ENCODE measurements around the gene PRSS16. TPM values are rescaled to one million over a fixed set of nuclear protein-coding genes. Genes with fewer than 3 reads are reported as not detected.

The PRSS16 gene
- total and polyA plus RNA-seq, 7 donors = 13.3 to 28.7 (median 27.0) TPM; not detected in 4

DNA sequence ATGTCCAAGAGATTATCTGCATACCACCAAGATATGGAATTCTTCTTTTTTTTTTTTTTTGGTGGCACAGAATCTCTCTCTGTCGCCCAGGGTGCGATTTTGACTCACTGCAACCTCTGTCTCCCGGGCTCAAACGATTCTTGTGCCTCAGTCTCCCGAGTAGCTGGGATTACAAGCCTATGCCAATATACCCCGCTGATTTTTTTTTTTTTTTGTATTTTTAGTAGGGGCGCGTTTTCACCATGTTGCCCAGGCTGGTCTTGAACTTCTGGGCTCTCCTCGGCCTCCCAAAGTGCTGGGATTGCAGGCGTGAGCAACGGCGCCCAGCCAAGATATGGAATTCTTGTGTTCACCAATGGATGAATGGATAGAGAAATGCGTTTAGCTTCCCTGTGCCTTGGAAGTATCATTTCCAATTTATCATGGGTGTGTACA lies 33.6 kb downstream of the PRSS16 start:
- H3K27me3 ChIP-seq = peaks cover 19 to 99% (median 91%) of the 10 kb centered on the region in 3 donors
- peaks cover 0 to 7% (median 0%) of the 10 kb centered on the region in 4 donors for H3K4me1 ChIP-seq
- no peak overlapping the region for H3K27ac ChIP-seq
- no peak for DNase-seq
- no peak overlapping the region for H3K4me3 ChIP-seq
- peaks cover 0 to 11% (median 0%) of the 10 kb centered on the region in 4 donors for H3K9me3 ChIP-seq
- WGBS, 2 donors = 11 to 19% methylated on average over 13 of the region's 13 CpGs
- no peak for TF ChIP-seq POLR2A (IDR thresholded peaks at IDR 0.05)
- TF ChIP-seq EP300 (IDR thresholded peaks at IDR 0.05) = no peak
- TF ChIP-seq, protein P1, sequence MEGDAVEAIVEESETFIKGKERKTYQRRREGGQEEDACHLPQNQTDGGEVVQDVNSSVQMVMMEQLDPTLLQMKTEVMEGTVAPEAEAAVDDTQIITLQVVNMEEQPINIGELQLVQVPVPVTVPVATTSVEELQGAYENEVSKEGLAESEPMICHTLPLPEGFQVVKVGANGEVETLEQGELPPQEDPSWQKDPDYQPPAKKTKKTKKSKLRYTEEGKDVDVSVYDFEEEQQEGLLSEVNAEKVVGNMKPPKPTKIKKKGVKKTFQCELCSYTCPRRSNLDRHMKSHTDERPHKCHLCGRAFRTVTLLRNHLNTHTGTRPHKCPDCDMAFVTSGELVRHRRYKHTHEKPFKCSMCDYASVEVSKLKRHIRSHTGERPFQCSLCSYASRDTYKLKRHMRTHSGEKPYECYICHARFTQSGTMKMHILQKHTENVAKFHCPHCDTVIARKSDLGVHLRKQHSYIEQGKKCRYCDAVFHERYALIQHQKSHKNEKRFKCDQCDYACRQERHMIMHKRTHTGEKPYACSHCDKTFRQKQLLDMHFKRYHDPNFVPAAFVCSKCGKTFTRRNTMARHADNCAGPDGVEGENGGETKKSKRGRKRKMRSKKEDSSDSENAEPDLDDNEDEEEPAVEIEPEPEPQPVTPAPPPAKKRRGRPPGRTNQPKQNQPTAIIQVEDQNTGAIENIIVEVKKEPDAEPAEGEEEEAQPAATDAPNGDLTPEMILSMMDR (IDR thresholded peaks at IDR 0.05) = no peak
- intact Hi-C loops (cut with DNase I) = no loop called here
- no peaks in the 10 kb centered on the region for H3K36me3 ChIP-seq

DNA sequence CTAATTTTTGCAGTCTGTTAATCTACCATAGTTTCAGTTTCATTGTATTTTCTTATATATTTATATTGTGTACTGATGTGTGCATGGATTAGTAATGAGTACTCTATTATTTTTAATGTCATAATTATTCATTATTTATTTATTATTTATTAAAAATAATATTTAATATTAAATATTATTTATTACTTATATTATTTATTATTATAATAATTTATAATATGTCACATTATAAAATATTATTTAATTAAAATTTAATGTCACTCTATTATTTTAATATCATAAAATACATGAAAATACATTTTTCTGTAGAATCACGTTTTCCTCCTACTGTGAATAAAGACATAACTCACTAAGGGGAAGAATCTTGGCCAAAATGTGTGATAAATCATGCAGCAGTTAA lies 34.1 kb downstream of the PRSS16 start:
- Histone ChIP-seq H3K27me3 (peaks cover 20 to 99% (median 92%) of the 10 kb centered on the region in 3 donors), H3K9me3 (peaks cover 0 to 14% (median 0%) of the 10 kb centered on the region in 4 donors), H3K4me1 (peaks cover 0 to 7% (median 0%) of the 10 kb centered on the region in 4 donors), H3K36me3 (no peaks in the 10 kb centered on the region), H3K27ac (no peak overlapping the region), H3K4me3 (no peak overlapping the region)
- TF ChIP-seq POLR2A (IDR thresholded peaks at IDR 0.05) = no peak
- no peak for TF ChIP-seq POLR2AphosphoS5 (IDR thresholded peaks at IDR 0.05)
- TF ChIP-seq, protein P1 (IDR thresholded peaks at IDR 0.05) = no peak
- no peak for TF ChIP-seq EP300 (IDR thresholded peaks at IDR 0.05)
- no peak for DNase-seq
- WGBS, 2 donors = 32% methylated on average over 1 of the region's 1 CpG
- intact Hi-C loops (cut with DNase I) = no loop called here

DNA sequence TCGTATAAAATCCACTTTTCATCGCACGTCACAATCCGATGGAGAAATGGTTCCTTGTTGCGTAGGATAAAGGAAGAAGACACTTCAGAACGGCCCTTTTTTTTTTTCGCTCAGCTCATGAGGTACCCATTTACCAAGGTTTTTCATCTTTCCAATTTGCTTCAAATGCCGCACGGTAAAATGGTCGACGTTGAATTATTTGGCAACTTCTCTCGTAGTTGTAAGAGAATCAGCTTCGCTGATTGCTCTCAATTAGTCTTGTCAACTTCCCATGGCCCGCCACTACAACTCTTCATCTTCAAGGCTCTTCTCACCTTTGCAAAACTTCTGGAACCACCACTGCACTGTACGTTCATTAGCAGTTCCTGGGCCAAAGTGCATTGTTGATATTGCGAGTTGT lies 35.8 kb downstream of the PRSS16 start:
- 15 to 34% methylated on average over 16 of the region's 16 CpGs for WGBS, 2 donors
- Histone ChIP-seq H3K4me3 (no peak overlapping the region), H3K36me3 (no peaks in the 10 kb centered on the region), H3K4me1 (peaks cover 0 to 7% (median 0%) of the 10 kb centered on the region in 4 donors), H3K27ac (no peak overlapping the region), H3K27me3 (peaks cover 30 to 99% (median 90%) of the 10 kb centered on the region in 3 donors), H3K9me3 (peaks cover 0 to 14% (median 0%) of the 10 kb centered on the region in 4 donors)
- intact Hi-C loops (cut with DNase I) = no loop called here
- no peak for DNase-seq
- TF ChIP-seq EP300 (IDR thresholded peaks at IDR 0.05) (no peak), POLR2AphosphoS5 (IDR thresholded peaks at IDR 0.05) (no peak), POLR2A (IDR thresholded peaks at IDR 0.05) (no peak)
- TF ChIP-seq, protein P1 (IDR thresholded peaks at IDR 0.05) = no peak

DNA sequence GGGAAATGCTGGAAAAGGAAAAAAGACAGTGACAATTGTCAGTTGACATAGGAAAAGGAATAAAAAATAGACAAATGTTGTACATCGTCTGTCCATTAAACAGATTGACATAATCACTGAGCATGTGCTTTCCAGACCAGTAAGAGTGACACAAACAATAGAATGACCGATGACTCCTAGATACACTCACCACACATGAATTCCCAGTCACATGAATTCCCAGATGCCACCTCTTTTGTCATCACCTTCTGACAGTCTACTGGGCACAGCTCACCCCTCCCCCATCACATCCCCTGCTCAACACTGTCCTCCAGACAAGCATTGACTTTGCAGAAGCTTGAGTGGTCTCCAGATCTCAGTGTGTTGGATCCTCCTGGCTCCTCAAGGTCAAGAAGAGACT lies 38.6 kb downstream of the PRSS16 start:
- intact Hi-C loops (cut with DNase I) = no loop called here
- Histone ChIP-seq H3K9me3 (peaks cover 0 to 14% (median 0%) of the 10 kb centered on the region in 4 donors), H3K27ac (no peak overlapping the region), H3K36me3 (no peaks in the 10 kb centered on the region), H3K4me3 (no peak overlapping the region), H3K27me3 (peaks cover 39 to 99% (median 95%) of the 10 kb centered on the region in 3 donors), H3K4me1 (no peaks in the 10 kb centered on the region)
- WGBS, 2 donors = 85 to 86% methylated on average over 2 of the region's 2 CpGs
- DNase-seq = no peak
- TF ChIP-seq POLR2AphosphoS5 (IDR thresholded peaks at IDR 0.05) (no peak), POLR2A (IDR thresholded peaks at IDR 0.05) (no peak), EP300 (IDR thresholded peaks at IDR 0.05) (no peak)
- TF ChIP-seq, protein P1 (IDR thresholded peaks at IDR 0.05) = no peak

DNA sequence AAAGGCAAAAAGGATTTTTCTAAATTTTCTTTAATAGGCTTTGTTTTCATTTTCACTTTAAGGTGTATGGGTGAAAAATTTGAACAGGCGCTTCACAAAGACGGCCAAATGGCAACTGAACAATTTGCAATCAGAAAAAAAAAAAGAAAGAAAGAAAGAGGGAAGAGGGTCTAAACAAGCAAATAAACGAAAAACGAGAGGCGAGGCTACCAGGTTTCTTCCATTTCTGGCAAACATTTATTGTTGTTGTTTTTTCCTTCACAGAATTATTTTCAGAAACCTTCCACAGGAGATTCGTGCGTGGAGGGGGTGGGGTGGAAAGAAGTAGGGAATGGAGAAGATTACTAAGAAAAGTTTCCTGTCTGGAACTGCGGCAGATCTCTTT lies 40.2 kb downstream of the PRSS16 start:
- no peak for TF ChIP-seq EP300 (IDR thresholded peaks at IDR 0.05)
- TF ChIP-seq POLR2A (IDR thresholded peaks at IDR 0.05) = no peak
- TF ChIP-seq, protein P1 (IDR thresholded peaks at IDR 0.05) = no peak
- Histone ChIP-seq H3K27ac (no peak overlapping the region), H3K9me3 (peaks cover 0 to 19% (median 0%) of the 10 kb centered on the region in 4 donors), H3K4me1 (no peaks in the 10 kb centered on the region), H3K36me3 (no peaks in the 10 kb centered on the region), H3K27me3 (peaks cover 39 to 100% (median 88%) of the 10 kb centered on the region in 3 donors), H3K4me3 (no peak overlapping the region)
- no peak for DNase-seq
- intact Hi-C loops (cut with DNase I) = no loop called here
- 6 to 8% methylated on average over 8 of the region's 8 CpGs for WGBS, 2 donors

Measured in sigmoid colon (tissue), 7 donors.